ENCODE data around the gene MGAT3. TPM values are rescaled to one million over a fixed set of nuclear protein-coding genes. Genes with fewer than 3 reads are reported as not detected.

Gene MGAT3
- total and polyA plus RNA-seq, 2 of the 13 experiments (the other 11 are each of a cell fraction or from before 2014, with no cell fraction given), result 0.11 to 0.15 TPM

DNA sequence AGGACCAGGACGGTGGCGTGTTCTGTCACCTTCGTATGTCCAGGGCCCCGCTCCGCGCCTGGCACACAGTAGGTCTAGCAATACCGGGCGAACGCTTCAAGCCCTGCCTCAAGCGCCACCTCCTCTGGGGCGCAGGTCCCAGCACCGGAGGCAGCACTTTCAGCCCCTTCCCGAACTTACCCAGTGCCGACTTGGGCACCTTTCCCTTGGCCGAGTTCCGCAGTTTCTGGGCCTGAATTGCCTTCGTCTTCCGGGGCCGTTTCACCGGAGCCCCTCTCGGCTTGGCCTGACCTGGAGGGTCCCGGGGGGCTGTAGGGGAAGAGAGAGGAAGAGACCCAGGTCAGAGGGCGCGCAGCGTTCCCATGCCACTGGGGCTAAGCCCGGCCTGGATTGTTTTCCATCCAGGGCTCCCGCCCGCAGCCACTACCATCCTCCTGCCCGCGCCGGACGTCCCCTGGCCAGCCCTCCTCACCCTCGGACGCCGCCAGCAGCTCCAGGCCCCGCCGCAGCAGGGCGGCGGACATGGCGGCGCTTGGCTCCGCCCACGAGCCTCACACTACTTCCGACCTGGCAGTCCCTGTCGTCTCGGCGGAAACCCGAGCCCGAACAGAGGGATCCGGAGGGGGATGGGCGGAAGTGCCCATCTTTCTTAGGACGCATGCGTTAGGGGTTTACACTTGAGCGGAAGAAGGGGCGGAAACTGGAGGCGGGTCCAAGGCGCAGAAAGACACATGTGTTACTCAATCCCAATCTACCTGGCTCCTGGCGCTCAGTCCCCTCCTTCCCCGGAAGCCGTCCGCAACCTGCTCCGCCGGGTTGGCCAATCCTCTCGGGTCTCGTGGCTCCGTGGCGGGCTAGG lies 75.6 kb downstream of the MGAT3 start, which contains the start of gene RPS19BP1 (continued):
- TF ChIP-seq, protein P1, sequence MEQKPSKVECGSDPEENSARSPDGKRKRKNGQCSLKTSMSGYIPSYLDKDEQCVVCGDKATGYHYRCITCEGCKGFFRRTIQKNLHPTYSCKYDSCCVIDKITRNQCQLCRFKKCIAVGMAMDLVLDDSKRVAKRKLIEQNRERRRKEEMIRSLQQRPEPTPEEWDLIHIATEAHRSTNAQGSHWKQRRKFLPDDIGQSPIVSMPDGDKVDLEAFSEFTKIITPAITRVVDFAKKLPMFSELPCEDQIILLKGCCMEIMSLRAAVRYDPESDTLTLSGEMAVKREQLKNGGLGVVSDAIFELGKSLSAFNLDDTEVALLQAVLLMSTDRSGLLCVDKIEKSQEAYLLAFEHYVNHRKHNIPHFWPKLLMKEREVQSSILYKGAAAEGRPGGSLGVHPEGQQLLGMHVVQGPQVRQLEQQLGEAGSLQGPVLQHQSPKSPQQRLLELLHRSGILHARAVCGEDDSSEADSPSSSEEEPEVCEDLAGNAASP (CRISPR knock-in tag; IDR thresholded peaks at IDR 0.05; ENCODE audit: borderline replicate concordance), result 0 out of 2 replicates have a peak, but pooled peaks have one; percentile 12
- TF ChIP-seq MIXL1 (CRISPR knock-in tag; IDR thresholded peaks at IDR 0.05) (no peak), ATF7-NPFF (CRISPR knock-in tag; IDR thresholded peaks at IDR 0.05; ENCODE audit: low read depth) (0 out of 2 replicates have a peak, but pooled peaks have one; percentile 3), ZNF432 (CRISPR knock-in tag; IDR thresholded peaks at IDR 0.05; ENCODE audit: borderline replicate concordance) (no peak), ZNF180 (CRISPR knock-in tag; IDR thresholded peaks at IDR 0.05; ENCODE audit: borderline replicate concordance, low read depth) (no peak), ZNF10 (CRISPR knock-in tag; IDR thresholded peaks at IDR 0.05; ENCODE audit: borderline replicate concordance, low read depth) (no peak), HDAC1 (CRISPR knock-in tag; IDR thresholded peaks at IDR 0.05) (peak; percentile 80), HNF4G (IDR thresholded peaks at IDR 0.05; ENCODE audit: borderline replicate concordance, low read depth, low read length) (peak; percentile 34; the same call in 1 of the 2 replicates), HNF4G (CRISPR knock-in tag; IDR thresholded peaks at IDR 0.05; ENCODE audit: borderline replicate concordance, low read depth) (no peak), NR2F1 (CRISPR knock-in tag; IDR thresholded peaks at IDR 0.05) (no peak), BCL6 (CRISPR knock-in tag; IDR thresholded peaks at IDR 0.05) (0 out of 2 replicates have a peak, but pooled peaks have one; percentile 17), ZNF883 (CRISPR knock-in tag; IDR thresholded peaks at IDR 0.05; ENCODE audit: not compliant biosample characterization) (peak; percentile 64), HDAC2 (CRISPR knock-in tag; IDR thresholded peaks at IDR 0.05) (0 out of 2 replicates have a peak, but pooled peaks have one; percentile 33), ZSCAN31 (CRISPR knock-in tag; IDR thresholded peaks at IDR 0.05; ENCODE audit: low read depth) (no peak), ZFP1 (CRISPR knock-in tag; IDR thresholded peaks at IDR 0.05) (no peak), CC2D1A (CRISPR knock-in tag; IDR thresholded peaks at IDR 0.05) (no peak), PHB2 (IDR thresholded peaks at IDR 0.05; ENCODE audit: partially characterized antibody) (no peak), HOXA3 (CRISPR knock-in tag; IDR thresholded peaks at IDR 0.05) (peak; percentile 96), NPAS2 (CRISPR knock-in tag; IDR thresholded peaks at IDR 0.05; ENCODE audit: borderline replicate concordance) (no peak), ZNF251 (CRISPR knock-in tag; IDR thresholded peaks at IDR 0.05) (no peak), ZNF839 (CRISPR knock-in tag; IDR thresholded peaks at IDR 0.05; ENCODE audit: borderline replicate concordance) (peak; percentile 79), SP2 (CRISPR knock-in tag; IDR thresholded peaks at IDR 0.05) (peak; percentile 93), ZNF772 (CRISPR knock-in tag; IDR thresholded peaks at IDR 0.05) (no peak; the same call in 1 of the 2 replicates), ZNF549 (CRISPR knock-in tag; IDR thresholded peaks at IDR 0.05) (no peak), TAF15 (IDR thresholded peaks at IDR 0.05; ENCODE audit: low read depth, low read length, poor library complexity, severe bottlenecking) (no peak), FOXJ3 (CRISPR knock-in tag; IDR thresholded peaks at IDR 0.05; ENCODE audit: borderline replicate concordance) (0 out of 2 replicates have a peak, but pooled peaks have one; percentile 6), ZNF614 (CRISPR knock-in tag; IDR thresholded peaks at IDR 0.05; ENCODE audit: borderline replicate concordance) (peak; percentile 36; the same call in 1 of the 2 replicates), ZNF709 (CRISPR knock-in tag; IDR thresholded peaks at IDR 0.05) (no peak; the same call in 1 of the 2 replicates)
- TF ChIP-seq, protein P2, sequence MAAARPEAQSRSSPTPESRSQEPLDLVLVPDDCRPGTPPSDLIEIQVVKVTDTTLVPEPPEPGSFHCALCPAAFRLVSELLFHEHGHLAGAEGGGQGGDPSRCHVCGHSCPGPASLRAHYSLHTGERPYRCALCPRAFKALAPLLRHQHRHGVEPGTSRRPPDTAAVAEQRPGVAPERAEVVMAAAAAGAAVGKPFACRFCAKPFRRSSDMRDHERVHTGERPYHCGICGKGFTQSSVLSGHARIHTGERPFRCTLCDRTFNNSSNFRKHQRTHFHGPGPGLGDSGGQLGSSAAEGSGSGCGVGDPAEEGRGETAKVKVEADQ (CRISPR knock-in tag; IDR thresholded peaks at IDR 0.05; ENCODE audit: borderline replicate concordance), result peak; percentile 16; the same call in 1 of the 2 replicates
